Tibial nerve (tissue), 4 donors: Measurements from ENCODE around the gene LIN54. TPM values are rescaled to one million over a fixed set of nuclear protein-coding genes. Genes with fewer than 3 reads are reported as not detected.
A peak's percentile ranks its signal among the peaks of the same experiment; 100 is the strongest.

Experiments used
- DNase-seq, 2 donors: peaks; one replicate each; pipeline ENCODE4 v3.0.0-alpha.2; 2019; ENCODE audit warnings: low spot score in 2 of 2
- H3K27ac ChIP-seq, 4 donors: fragments of 200-600 bp; sonication (generic) in 3 of 4; one replicate each; pipeline ENCODE4 v1.5.1; 2017 to 2019; ENCODE audit warnings: mild to moderate bottlenecking in 1 of 4
- H3K27me3 ChIP-seq, 2 donors: fragments of 200-600 bp; sonication (generic) in 1 of 2; one replicate each; pipeline versions ENCODE4 v1.5.1 to v1.6.0; 2017 to 2019
- H3K36me3 ChIP-seq, 3 donors: fragments of 200-600 bp; sonication (generic); one replicate each; pipeline ENCODE4 v1.5.1; 2018 to 2019
- H3K4me1 ChIP-seq, 4 donors: fragments of 200-600 bp; sonication (generic) in 3 of 4; one replicate each; pipeline ENCODE4 v1.5.1; 2017 to 2019
- H3K4me3 ChIP-seq, 4 donors: fragments of 200-600 bp; sonication (generic) in 3 of 4; one replicate each; pipeline ENCODE4 v1.5.1; 2017 to 2019; ENCODE audit warnings: mild to moderate bottlenecking in 1 of 4, moderate library complexity in 1 of 4
- H3K9me3 ChIP-seq, 4 donors: fragments of 200-600 bp; sonication (generic) in 3 of 4; one replicate each; pipeline ENCODE4 v1.5.1; 2017 to 2019
- CTCF ChIP-seq, 5 experiments: fragments of 200-600 bp in 3 of 5; fragments of 450-650 bp in 2 of 5; sonication (generic) in 3 of 5; IDR thresholded peaks; one replicate each; pipeline ENCODE4 v1.5.1; 2016 to 2019; ENCODE audit warnings: antibody characterized with exemption in 5 of 5, mild to moderate bottlenecking in 3 of 5, moderate library complexity in 2 of 5
- EP300 ChIP-seq, 2 donors: sonication (generic); formaldehyde crosslinking; IDR thresholded peaks; one replicate each; pipeline ENCODE4 v1.6.1; 2017; ENCODE audit warnings: antibody characterized with exemption in 2 of 2, mild to moderate bottlenecking in 1 of 2
- POLR2A ChIP-seq, 2 donors: fragments of 450-650 bp; IDR thresholded peaks; one replicate each; pipeline ENCODE4 v1.6.1; 2017; ENCODE audit warnings: antibody characterized with exemption in 2 of 2, mild to moderate bottlenecking in 2 of 2, moderate library complexity in 2 of 2
- WGBS, 2 donors: methylation state at CpG; one replicate each; pipeline ENCODE4 v1.1.5; 2018; 5-methylcytosine and 5-hydroxymethylcytosine counted together
- small RNA-seq: library from RNA; depleted of rRNA; stranded (forward); fragments of <200 nt; gene quantifications from one replicate; pipeline ENCODE3, GENCODE V24; 2016
- total RNA-seq, 4 donors: library from RNA; depleted of rRNA; stranded (reverse); fragments of >200 nt; gene quantifications; one replicate each; pipeline ENCODE4 v1.1.0, GENCODE V29; 2016

LIN54 gene
- total RNA-seq, 4 donors from 2014 or later: 9.4 to 15.1 (median 11.9) TPM

DNA sequence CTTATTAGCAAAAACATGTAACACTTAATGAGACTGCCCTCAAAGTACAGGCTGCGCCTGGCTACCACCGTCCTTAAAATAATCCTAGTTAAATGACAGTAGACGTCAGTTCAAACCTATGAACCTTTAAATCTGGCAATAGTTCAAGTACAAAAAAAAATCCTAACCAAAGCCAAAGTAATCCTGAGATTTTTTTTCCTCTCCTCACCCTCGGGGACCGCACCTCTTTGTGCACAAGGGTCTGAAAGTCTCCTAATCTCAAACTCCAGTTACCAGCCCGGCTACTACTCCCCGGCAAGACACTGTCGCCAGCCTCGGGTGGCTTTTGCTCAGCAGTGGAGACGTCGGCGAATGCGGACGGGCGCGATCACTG is 120.1 kb downstream of the LIN54 start:
- no peaks in the 10 kb centered on the region for H3K27me3 ChIP-seq
- peaks cover 0 to 20% (median 0%) of the 10 kb centered on the region in 3 donors for H3K36me3 ChIP-seq
- no peak for DNase-seq
- no peaks in the 10 kb centered on the region for H3K9me3 ChIP-seq
- H3K4me3 ChIP-seq: peak overlapping the region; percentile 58 to 95 (median 88)
- WGBS, 2 donors: 0 to 1% methylated on average over 16 of the region's 16 CpGs
- H3K27ac ChIP-seq: peak overlapping the region; percentile 89 to 99 (median 95)
- peaks cover 0 to 48% (median 28%) of the 10 kb centered on the region in 4 donors for H3K4me1 ChIP-seq
- TF ChIP-seq CTCF (IDR thresholded peaks at IDR 0.05) (no peak), EP300 (IDR thresholded peaks at IDR 0.05) (no peak), POLR2A (IDR thresholded peaks at IDR 0.05) (no peak)

DNA sequence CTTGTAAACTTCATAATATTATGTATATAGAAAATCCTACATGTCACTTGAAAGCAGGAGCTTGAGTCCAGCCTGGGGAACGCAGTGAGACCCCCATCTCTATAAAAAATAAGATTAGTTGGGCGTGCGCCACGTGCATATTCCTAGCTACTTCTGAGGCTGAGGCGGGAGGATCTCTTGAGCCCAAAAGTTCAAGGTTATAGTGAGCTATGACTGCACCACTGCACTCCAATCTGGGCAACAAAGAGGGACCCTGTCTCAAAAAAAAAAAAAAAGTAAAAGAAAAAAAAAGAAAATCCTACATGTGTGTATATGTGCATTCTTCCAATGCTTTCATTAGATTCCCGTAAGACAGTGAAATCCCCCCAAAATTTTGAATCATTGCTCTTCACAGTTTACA is 121.3 kb downstream of the LIN54 start:
- Histone ChIP-seq H3K9me3 (no peaks in the 10 kb centered on the region), H3K27ac (peak overlapping the region in 2 of 4 donors; percentile 97 to 99), H3K4me3 (peak overlapping the region in 3 of 4 donors; percentile 58 to 95 (median 86)), H3K36me3 (peaks cover 0 to 10% (median 0%) of the 10 kb centered on the region in 3 donors), H3K27me3 (no peaks in the 10 kb centered on the region), H3K4me1 (peaks cover 0 to 58% (median 31%) of the 10 kb centered on the region in 4 donors)
- TF ChIP-seq EP300 (IDR thresholded peaks at IDR 0.05) (no peak), POLR2A (IDR thresholded peaks at IDR 0.05) (no peak), CTCF (IDR thresholded peaks at IDR 0.05) (no peak)
- WGBS, 2 donors: 57 to 68% methylated on average over 6 of the region's 6 CpGs
- DNase-seq: no peak

GRCh38 chr4:82886147-82886942 is 124.3 kb downstream of the LIN54 start:
- no peak overlapping the region for H3K27ac ChIP-seq
- H3K4me3 ChIP-seq: no peak overlapping the region
- H3K9me3 ChIP-seq: no peaks in the 10 kb centered on the region
- 35 to 39% methylated on average over 5 of the region's 5 CpGs for WGBS, 2 donors
- H3K36me3 ChIP-seq: peaks cover 0 to 4% (median 0%) of the 10 kb centered on the region in 3 donors
- no peaks in the 10 kb centered on the region for H3K27me3 ChIP-seq
- DNase-seq: no peak
- H3K4me1 ChIP-seq: peaks cover 0 to 52% (median 24%) of the 10 kb centered on the region in 4 donors
- TF ChIP-seq EP300 (IDR thresholded peaks at IDR 0.05) (no peak), POLR2A (IDR thresholded peaks at IDR 0.05) (no peak), CTCF (IDR thresholded peaks at IDR 0.05) (no peak)

DNA sequence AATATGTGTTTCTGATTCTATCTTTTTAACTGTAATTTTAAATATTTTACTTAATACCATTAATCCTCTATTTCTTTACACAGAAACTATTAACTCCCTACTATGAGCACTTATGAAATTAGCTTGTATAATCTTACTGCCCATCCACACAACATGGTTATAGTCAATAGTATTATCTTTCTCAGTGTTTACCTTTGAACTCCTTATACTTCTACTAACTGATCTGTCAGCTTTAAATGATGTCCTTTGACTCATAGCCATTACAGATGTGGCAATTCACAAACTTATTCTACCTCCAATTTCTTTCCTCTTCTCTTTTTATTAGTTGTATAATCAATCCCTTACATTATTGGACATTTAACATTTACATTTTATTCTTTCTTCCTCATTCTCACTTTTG is 125.2 kb downstream of the LIN54 start:
- Histone ChIP-seq H3K27me3 (no peaks in the 10 kb centered on the region), H3K27ac (no peak overlapping the region), H3K4me1 (peaks cover 0 to 52% (median 24%) of the 10 kb centered on the region in 4 donors), H3K9me3 (no peaks in the 10 kb centered on the region), H3K36me3 (peaks cover 0 to 13% (median 0%) of the 10 kb centered on the region in 3 donors), H3K4me3 (no peak overlapping the region)
- TF ChIP-seq EP300 (IDR thresholded peaks at IDR 0.05) (no peak), CTCF (IDR thresholded peaks at IDR 0.05) (no peak), POLR2A (IDR thresholded peaks at IDR 0.05) (no peak)
- no peak for DNase-seq

Small RNA genes within 50 kb of the gene (small RNA-seq; reads per million reads assigned to genes)
- not detected for gene RF00019
- not detected for gene RNU6-615P

Other genes with a start within 250 kb of the LIN54 start
- gene SCD5, start 212.0 kb downstream of the LIN54 start, total RNA-seq: 10 to 100 TPM; 27.6 to 79.3 (median 55.3) TPM
- 100 to 1,000 TPM; 171 to 190 (median 176) TPM for gene SEC31A, start 119.7 kb downstream of the LIN54 start, total RNA-seq
- gene THAP9, start 110.1 kb downstream of the LIN54 start, total RNA-seq: 1 to 10 TPM; 2.2 to 8.4 (median 5.5) TPM
- 10 to 100 TPM; 29.5 to 62.1 (median 43.0) TPM for gene COPS4, start 24.4 kb upstream of the LIN54 start, total RNA-seq
- 1 to 10 TPM in 2 of 4 donors, under 1 TPM in 1, not detected in 1; 0.20 to 5.7 (median 5.4) TPM for gene PLAC8, start 103.9 kb upstream of the LIN54 start, total RNA-seq